ENCODE data around the gene TSPAN12.

The TSPAN12 gene

DNA sequence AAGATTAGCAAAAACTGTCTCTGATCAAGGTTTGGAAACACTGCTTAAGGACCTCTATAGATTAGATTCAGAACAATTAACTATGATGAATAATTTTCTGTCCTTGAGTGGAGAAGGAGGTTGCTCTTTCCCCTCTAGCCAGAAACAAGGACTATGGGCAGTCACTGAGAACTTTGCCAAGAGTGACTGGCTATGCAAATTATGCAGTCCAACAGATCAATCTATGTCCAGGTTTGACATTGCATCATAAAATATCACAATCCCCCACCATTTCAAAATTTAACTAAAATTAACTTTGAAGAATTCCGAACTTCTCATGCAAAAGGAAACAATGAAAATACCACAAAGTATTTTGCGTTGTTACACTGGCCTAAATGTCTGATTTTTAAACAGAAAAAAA is 50.6 kb downstream of the TSPAN12 start:
- H3K36me3 ChIP-seq (ENCODE audit: insufficient read depth, low read length): no peaks in the 10 kb centered on the region
- H3K79me2 ChIP-seq (ENCODE audit: insufficient read depth, low read length): no peaks in the 10 kb centered on the region
- H3F3A ChIP-seq (ENCODE audit: low read depth): no peaks in the 10 kb centered on the region
- H2AFZ ChIP-seq (ENCODE audit: low read length): no peak overlapping the region
- no peak overlapping the region for H3K9ac ChIP-seq (ENCODE audit: low read depth, low read length, poor library complexity, severe bottlenecking)
- H3K4me2 ChIP-seq (ENCODE audit: low read depth, low read length, poor library complexity, severe bottlenecking): no peak overlapping the region
- no peaks in the 10 kb centered on the region for H3K9me3 ChIP-seq (ENCODE audit: insufficient read depth, low read depth, low read length)
- H4K20me1 ChIP-seq (ENCODE audit: insufficient read depth, low read length, poor library complexity, severe bottlenecking): no peaks in the 10 kb centered on the region
- H3K4me3 ChIP-seq (ENCODE audit: low read length, poor library complexity, severe bottlenecking): no peak overlapping the region
- no peaks in the 10 kb centered on the region for H3K9me2 ChIP-seq (replicated peaks; ENCODE audit: low read depth, low read length)
- H3K4me1 ChIP-seq (ENCODE audit: insufficient read depth, low read length, poor library complexity, severe bottlenecking): no peaks in the 10 kb centered on the region
- TF ChIP-seq EZH2phosphoT487 (IDR thresholded peaks at IDR 0.05; ENCODE audit: borderline replicate concordance): no peak
- TF ChIP-seq, protein P1, sequence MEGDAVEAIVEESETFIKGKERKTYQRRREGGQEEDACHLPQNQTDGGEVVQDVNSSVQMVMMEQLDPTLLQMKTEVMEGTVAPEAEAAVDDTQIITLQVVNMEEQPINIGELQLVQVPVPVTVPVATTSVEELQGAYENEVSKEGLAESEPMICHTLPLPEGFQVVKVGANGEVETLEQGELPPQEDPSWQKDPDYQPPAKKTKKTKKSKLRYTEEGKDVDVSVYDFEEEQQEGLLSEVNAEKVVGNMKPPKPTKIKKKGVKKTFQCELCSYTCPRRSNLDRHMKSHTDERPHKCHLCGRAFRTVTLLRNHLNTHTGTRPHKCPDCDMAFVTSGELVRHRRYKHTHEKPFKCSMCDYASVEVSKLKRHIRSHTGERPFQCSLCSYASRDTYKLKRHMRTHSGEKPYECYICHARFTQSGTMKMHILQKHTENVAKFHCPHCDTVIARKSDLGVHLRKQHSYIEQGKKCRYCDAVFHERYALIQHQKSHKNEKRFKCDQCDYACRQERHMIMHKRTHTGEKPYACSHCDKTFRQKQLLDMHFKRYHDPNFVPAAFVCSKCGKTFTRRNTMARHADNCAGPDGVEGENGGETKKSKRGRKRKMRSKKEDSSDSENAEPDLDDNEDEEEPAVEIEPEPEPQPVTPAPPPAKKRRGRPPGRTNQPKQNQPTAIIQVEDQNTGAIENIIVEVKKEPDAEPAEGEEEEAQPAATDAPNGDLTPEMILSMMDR (conservative IDR thresholded peaks at IDR 0.05; ENCODE audit: low read length): no peak
- no peaks in the 10 kb centered on the region for H3K27me3 ChIP-seq (ENCODE audit: insufficient read depth, low read length, poor library complexity, severe bottlenecking)

GRCh38 chr7:120806669-120807068 is 51.3 kb downstream of the TSPAN12 start:
- no peak for TF ChIP-seq EZH2phosphoT487 (IDR thresholded peaks at IDR 0.05; ENCODE audit: borderline replicate concordance)
- TF ChIP-seq, protein P1 (conservative IDR thresholded peaks at IDR 0.05; ENCODE audit: low read length): no peak
- Histone ChIP-seq H3K9ac (ENCODE audit: low read depth, low read length, poor library complexity, severe bottlenecking) (no peak overlapping the region), H3K4me1 (ENCODE audit: insufficient read depth, low read length, poor library complexity, severe bottlenecking) (no peaks in the 10 kb centered on the region), H3F3A (ENCODE audit: low read depth) (no peaks in the 10 kb centered on the region), H3K27me3 (ENCODE audit: insufficient read depth, low read length, poor library complexity, severe bottlenecking) (no peaks in the 10 kb centered on the region), H3K4me3 (ENCODE audit: low read length, poor library complexity, severe bottlenecking) (no peak overlapping the region), H3K4me2 (ENCODE audit: low read depth, low read length, poor library complexity, severe bottlenecking) (no peak overlapping the region), H3K9me2 (replicated peaks; ENCODE audit: low read depth, low read length) (no peaks in the 10 kb centered on the region), H3K36me3 (ENCODE audit: insufficient read depth, low read length) (no peaks in the 10 kb centered on the region), H3K9me3 (ENCODE audit: insufficient read depth, low read depth, low read length) (no peaks in the 10 kb centered on the region), H3K79me2 (ENCODE audit: insufficient read depth, low read length) (no peaks in the 10 kb centered on the region), H2AFZ (ENCODE audit: low read length) (no peak overlapping the region), H4K20me1 (ENCODE audit: insufficient read depth, low read length, poor library complexity, severe bottlenecking) (no peaks in the 10 kb centered on the region)

GRCh38 chr7:120805636-120806388 is 52.1 kb downstream of the TSPAN12 start:
- no peak overlapping the region for H3K4me3 ChIP-seq (ENCODE audit: low read length, poor library complexity, severe bottlenecking)
- TF ChIP-seq, protein P1 (conservative IDR thresholded peaks at IDR 0.05; ENCODE audit: low read length): peak; percentile 89
- TF ChIP-seq EZH2phosphoT487 (IDR thresholded peaks at IDR 0.05; ENCODE audit: borderline replicate concordance): no peak
- 0 out of 2 replicates have a peak overlapping the region, but pooled peaks have one; percentile 43 for H2AFZ ChIP-seq (ENCODE audit: low read length)
- no peaks in the 10 kb centered on the region for H3K36me3 ChIP-seq (ENCODE audit: insufficient read depth, low read length)
- no peaks in the 10 kb centered on the region for H3K79me2 ChIP-seq (ENCODE audit: insufficient read depth, low read length)
- no peaks in the 10 kb centered on the region for H3F3A ChIP-seq (ENCODE audit: low read depth)
- H3K9me3 ChIP-seq (ENCODE audit: insufficient read depth, low read depth, low read length): no peaks in the 10 kb centered on the region
- no peaks in the 10 kb centered on the region for H3K9me2 ChIP-seq (replicated peaks; ENCODE audit: low read depth, low read length)
- H3K27me3 ChIP-seq (ENCODE audit: insufficient read depth, low read length, poor library complexity, severe bottlenecking): no peaks in the 10 kb centered on the region
- H4K20me1 ChIP-seq (ENCODE audit: insufficient read depth, low read length, poor library complexity, severe bottlenecking): no peaks in the 10 kb centered on the region
- no peaks in the 10 kb centered on the region for H3K4me1 ChIP-seq (ENCODE audit: insufficient read depth, low read length, poor library complexity, severe bottlenecking)
- H3K9ac ChIP-seq (ENCODE audit: low read depth, low read length, poor library complexity, severe bottlenecking): no peak overlapping the region
- H3K4me2 ChIP-seq (ENCODE audit: low read depth, low read length, poor library complexity, severe bottlenecking): no peak overlapping the region

Measured in Loucy (cell line).